Ammon's horn (tissue), 1 donor: ENCODE results near the gene SSPN.

Source experiments
- DNase-seq: peaks from one replicate; pipeline ENCODE4 v3.0.0-alpha.2; 2016; ENCODE audit warnings: low spot score

SSPN gene

DNA sequence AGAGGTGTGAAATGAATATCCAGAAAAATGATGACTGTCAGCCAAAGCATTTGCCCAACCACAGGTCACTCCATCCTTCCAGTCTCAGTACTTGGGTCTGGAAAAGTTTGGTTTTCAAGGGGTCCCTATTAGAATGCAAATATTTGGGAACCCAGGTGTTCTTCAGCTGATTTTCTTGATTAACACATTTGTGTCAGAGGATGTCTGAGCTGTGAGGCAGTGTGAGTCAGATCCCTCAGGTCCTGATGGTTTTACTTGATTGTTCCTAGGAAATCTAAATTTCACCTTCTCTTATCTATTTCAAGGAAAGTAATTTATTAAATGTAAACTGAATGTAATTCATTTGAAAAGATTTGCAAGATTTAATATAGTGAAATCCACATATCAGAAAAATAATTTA lies 71.5 kb downstream of the SSPN start:
- DNase-seq = no peak

- DNase-seq = no peak
Observed at GRCh38 chr12:26268841-26269561, 73.6 kb downstream of the SSPN start.

GRCh38 chr12:26269562-26270284 lies 74.3 kb downstream of the SSPN start:
- no peak for DNase-seq

DNA sequence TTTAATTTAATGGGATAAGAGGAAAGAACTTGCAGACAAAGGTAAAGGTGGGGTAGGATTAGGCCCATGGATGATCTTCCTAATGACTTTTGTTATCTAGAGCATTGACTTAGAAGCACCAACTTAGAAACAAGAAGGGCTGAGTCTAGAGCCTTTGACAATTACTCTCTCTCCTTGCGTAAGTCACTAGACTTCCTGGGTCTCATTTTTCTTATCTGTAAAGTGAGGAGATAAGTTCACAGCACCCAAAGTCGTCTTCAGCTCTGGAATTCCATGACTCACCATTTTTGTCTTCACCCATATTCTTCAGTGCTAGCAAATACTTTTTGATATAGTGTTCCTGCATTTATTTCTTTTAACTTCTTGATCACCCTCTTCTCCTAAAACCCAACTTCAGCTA lies 75.7 kb downstream of the SSPN start:
- DNase-seq = no peak

DNA sequence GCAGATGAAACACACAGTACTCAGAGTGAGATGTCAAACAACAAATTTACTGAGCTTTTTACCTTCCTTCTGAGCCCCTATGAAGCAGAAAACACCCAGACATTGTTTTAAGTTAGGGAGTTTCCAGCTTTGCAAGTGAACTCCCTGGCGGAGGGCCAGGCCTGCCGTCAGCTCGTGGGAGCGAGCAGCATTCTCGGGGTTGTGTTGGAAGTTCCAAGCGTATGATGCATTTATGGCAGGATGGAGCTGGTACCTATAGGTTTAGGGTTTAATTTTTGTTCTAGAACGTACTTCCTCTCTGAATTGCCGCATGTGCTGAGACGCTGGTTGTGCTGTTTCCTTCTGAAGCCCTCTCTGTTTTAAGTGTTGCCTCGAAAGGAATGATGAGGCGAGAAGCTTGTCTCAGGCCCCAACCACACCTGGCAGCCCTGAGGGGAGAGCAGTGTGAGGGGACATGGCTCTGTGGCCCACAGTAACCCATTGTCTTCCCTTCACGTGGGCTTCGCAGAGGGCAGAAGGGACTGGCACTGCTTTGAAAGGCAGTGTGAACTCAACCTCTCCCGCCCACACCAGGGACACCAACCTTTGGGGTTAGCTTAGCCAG lies 76.6 kb downstream of the SSPN start:
- DNase-seq = peak; percentile 61

DNA sequence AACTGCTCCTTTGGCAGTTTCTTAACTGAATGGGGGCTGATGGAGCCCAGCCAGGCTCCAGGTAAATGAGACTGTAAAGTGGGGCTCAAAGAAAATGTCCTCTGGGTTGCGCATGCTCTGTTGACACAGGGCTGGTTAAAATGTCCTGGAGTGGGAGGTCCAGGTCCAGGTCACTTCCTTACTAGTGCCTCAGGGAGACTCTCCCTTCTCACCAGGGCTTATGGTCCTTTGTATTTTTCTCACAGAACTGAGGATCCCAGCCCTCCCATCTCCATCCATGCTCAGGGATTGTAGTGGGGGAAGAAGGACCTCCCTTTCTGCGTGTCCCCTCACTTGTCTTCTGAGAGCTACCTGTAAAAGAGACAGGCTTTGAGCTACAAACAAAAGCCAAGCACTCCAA lies 77.5 kb downstream of the SSPN start:
- no peak for DNase-seq

- DNase-seq = peak; percentile 48
Observed at GRCh38 chr12:26273811-26274210, 78.4 kb downstream of the SSPN start.

DNA sequence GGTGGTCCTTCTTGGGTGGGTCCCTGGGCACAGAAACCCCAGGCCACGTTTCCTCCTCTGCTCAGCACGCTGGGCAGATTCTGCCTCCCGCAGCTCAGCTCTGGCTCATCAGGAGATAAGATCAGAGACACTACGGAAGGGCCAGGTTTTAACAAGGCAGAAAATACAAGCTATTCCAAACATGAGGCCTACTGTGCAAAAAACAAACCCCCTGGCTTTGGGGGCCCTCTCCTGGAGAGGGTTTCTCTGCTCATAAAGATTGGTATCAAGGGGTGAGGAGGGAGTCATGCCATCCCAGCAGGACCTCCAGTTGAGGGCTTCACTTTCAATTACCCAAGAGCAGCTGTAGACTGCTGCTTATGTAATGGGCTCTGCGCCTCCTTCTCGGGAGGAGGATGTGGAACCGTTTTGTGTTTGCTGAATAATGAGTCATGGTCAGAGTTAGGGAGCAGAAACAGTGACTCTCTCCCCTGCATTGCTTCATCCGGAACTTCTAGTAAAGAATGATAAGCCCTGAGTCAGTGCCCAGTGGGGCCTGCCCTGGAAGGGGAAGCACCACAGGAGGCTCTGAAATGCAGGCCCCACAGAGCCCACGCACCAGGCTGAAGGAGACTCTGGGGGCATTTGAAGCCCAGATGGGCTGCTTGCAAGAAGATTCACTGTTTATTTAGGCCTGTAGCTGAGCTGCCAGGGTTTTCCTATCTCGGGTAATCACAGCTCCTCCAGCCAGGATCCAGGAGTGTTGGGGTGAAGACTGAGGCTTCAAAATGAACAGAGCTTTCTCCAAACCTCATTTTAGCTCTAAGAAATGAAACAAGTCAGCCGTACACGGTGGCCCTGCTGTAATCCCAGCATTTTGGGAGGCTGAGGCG lies 79.3 kb downstream of the SSPN start:
- DNase-seq = peak; percentile 89

- no peak for DNase-seq
Observed at GRCh38 chr12:26275313-26276131, 80.1 kb downstream of the SSPN start.

DNA sequence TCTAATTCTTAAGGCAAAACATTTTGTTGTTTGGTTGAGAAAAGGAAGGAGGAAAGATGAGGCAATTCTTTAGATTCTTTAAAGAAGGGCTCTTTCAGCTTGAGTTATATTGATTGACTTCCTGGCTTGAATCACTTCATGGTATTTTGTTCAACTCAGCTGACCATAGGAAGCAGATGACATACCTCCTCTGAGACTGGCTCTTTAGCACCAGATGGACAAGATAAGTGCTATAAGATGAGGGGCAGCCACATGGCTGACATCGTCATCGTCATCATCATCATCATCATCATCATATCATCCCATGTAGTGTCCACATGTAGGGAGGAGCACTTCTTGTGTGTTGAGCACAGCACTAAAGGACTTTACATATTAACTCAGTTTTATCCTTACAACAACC lies 81.3 kb downstream of the SSPN start:
- no peak for DNase-seq

DNA sequence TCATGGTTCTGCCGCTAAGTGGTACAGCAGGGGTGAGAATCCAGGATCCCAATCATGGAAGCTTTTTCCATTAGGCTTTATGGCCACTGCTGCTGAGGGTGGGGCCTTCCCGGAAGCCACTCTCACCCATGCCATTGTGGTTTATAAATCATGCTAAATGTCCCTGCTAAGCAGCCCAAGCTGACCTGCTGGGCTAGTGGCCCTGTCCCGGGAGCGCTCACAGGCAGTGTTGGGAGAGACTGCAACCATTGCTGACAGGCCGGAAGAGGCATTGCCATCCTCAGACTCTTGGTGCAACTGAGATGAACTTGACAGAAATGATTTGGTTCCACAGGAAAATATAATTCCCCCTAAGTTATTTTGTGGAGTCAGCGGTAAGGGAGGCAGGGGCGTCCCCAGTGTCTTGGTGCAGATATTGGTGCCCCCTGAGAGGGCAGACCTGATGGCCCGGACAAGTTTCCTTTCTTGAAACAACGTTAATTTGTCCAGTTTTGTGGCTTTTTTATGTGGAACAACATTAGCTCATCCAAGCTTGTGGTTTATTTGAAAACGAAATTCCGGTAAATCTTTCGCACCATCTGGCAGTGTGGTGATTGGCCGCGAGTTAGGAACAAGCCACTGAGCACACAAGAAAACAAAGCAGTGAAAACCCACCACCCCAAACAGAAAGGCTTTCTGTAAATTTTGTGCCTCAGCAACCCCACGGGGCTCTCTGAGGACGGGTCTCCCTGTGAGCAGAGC lies 82.3 kb downstream of the SSPN start:
- no peak for DNase-seq

- no peak for DNase-seq
Observed at GRCh38 chr12:26278266-26278665, 82.9 kb downstream of the SSPN start.

DNA sequence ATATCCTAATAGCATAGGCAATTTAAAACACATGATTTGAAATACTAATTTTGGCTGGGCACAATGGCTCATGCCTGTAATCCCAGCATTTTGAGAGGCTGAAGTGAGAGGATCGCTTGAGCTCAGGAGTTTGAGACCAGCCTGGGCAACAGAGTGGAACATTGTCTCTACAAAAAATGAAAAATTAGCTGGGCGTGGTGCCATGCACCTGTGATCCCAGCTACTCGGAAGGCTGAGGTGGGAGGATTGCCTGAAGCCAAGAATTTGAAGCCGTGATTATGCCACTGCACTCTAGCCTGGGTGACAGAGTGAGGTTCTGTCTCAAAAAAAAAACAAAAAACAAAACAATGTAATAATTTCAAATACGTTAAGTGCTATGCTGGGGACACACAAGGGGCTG lies 83.3 kb downstream of the SSPN start:
- no peak for DNase-seq

DNA sequence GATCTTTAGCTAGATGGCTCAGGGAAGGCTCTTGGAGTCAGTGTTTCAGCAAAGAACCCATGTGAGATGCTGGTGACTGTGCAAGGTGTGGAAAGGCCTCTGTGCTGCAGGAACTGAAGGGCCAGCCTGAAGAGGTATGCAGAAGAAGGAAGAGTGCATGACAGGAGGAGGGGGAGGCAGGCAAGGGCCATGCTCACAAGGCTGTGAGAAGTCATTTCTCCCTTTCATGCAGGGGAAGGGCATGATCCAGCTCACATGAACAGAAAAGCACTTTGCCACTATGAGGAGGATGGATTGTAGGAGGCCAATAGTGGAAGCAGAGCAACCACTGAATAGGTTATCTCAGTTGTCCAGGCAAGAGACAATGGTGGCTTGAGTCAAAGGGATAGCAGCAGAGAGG lies 83.7 kb downstream of the SSPN start:
- no peak for DNase-seq

DNA sequence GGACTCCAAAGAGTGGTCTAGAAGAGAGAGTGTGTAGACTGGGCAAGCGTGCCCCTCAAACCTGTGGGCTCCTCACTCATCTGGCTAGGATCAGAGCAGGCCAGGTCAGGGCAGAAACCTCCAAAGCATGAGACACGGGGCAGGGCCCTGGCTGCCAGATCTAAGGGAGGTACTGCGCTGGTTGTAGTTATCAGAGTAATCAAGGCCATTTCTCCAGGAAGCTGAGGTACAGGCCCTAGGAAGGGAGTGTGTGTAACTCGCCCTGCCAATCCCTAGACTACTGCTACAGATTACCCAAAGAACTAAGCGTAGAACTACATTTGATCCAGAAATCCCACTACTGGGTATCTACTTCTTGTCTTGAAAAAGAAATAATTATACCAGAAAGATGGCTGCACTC lies 84.5 kb downstream of the SSPN start:
- DNase-seq = no peak

GRCh38 chr12:26280869-26281268 lies 85.5 kb downstream of the SSPN start:
- no peak for DNase-seq

- DNase-seq = peak; percentile 45
Observed at GRCh38 chr12:26281320-26281719, 85.9 kb downstream of the SSPN start.

DNA sequence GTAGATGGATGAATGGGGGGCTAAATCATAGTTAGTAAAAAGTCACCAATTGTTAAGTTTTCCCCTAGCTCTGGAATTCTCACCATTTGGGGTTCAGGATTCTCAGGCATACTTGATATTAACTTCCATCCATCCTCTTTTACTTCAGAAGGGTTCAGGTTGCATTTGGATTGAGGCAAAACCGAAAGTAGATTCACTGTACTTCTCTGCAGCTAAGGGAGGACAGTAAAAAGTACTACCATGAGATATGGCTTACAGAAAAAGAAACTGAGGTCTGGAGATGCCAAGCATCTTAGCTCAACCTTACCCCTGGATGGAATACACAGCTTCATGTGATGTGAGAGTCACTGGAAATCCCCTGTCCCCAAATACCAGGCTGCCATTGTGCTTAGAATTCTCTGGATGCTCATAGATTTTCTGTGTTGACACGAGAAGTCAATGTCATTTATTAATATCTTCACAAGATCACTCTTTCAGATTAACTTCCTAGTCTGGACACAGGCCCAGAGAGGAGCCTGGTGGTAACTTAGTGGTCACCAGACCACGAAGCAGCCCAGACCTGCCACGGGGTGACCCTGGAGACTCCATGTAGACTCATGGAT lies 87.1 kb downstream of the SSPN start:
- DNase-seq = no peak

GRCh38 chr12:26283046-26283445 lies 87.7 kb downstream of the SSPN start:
- DNase-seq = no peak

DNA sequence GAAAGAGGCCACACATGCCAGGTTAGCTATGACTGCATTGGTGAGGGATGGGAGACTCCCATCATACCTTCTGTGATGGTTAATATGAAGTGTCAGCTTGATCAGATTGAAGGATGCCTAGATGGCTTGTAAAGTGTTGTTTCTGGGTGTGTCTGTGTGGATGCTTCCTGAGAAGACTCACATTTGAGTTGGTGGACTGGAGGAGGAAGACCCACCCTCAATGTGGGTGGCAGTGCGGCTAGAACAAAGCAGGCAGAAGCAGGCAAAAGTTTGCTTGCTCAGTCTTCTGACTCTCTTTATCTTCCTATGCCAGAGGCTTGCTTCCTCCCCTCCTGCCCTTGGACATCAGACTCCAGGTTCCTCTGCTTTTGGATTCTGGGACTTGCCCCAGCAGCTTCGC lies 88.2 kb downstream of the SSPN start:
- DNase-seq = no peak
